Fibroblast of skin of right quadriceps (primary cell): Measurements from ENCODE around the gene MCMBP.

Source experiments
- DNase-seq: peaks from one replicate; pipeline ENCODE4 v3.0.0-alpha.2; 2013

Gene MCMBP

DNA sequence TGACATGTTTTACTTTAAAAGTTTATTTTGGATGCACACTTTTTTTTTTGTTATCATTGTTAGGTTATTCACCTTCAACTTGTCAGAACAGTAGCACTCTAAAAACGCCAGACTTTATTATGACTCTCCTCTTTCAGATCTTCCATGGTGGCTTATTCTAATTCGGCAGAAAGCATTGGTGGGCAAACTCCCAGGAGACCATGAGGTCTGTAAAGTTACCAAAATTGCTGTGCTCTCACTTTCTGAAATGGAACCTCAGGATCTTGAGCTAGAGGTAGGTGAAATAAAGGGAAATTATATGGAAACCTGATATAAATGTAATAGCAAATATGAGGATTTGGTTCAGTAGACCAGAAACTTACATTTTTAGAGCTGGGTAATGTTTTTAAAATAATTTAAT is 91.1 kb downstream of the MCMBP start:
- no peak for DNase-seq

DNA sequence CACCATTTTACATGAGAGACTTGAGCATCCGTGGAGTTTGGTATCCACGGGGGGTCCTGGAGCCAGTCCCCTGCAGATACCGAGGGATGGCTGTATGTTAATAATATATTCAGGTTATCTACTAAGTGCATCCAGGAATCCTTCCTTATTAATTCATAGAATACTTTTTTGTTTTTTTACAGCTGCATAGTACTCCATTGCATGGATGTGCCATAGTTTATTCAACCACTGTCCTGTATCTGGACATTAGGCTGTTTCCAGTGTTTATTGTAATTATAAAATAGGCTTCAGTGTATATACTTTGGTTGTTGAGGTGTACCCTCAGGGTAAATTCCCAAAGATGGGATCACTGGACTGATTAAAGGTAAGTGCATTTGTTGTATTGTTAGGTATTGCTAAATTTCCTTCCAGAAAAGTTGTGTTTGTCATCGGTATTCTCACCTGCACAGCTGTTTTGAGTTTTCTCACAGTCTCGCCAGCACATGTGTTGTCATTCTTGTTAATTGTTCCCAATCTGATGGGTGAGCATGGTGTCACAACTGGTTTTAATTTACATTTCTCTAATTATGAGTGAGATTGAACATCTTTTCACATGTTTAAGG is 91.7 kb downstream of the MCMBP start:
- DNase-seq = no peak
